GM18858 (cell line): Measurements from ENCODE around the gene CEP57L1.
"Not testable (repeated sequence)": the region's sequence is repeated elsewhere in the genome, so short reads cannot be mapped to it uniquely, and the experiment has no call there.

Experiments
- ATAC-seq: cut with Tn5 transposase; IDR thresholded peaks from one replicate; pipeline ENCODE4 v1.9.1; 2021; ENCODE audit not compliant: unreplicated experiment

The CEP57L1 gene

DNA sequence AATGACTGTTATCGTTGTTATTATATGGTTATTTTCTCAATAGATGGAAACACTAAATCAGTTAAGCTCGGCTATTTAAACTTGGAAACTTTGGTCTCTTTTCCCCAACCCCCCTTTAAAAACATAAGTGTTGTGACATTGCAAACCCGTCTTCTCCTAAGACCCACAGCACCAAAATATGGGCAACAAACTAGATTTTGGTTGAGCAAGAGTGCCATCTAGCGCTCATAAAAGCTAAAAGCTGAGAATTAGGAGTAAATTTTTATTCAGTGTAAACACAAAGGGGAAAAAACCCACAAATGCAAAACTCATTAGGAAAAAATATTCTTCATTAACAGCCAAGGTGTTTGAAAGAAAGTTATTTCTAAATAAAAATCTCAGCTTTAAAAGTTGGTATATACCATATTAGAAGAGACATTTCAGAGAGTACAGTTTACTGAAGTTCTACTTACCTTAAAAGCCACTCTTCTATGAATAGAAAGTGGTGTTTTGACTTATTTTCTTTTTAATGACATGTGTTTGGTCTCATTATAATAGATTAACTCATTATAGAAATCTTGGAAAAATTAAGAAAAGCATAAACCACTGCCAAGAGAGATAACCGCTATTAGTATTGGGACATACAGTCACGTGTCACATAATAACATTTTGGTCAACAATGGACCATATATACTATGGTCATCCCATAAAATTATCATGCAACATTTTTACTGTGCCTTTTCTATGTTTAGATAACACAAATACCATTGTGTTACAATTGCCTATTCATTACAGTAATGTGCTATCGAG is 21.8 kb upstream of the CEP57L1 start:
- no peak for ATAC-seq

DNA sequence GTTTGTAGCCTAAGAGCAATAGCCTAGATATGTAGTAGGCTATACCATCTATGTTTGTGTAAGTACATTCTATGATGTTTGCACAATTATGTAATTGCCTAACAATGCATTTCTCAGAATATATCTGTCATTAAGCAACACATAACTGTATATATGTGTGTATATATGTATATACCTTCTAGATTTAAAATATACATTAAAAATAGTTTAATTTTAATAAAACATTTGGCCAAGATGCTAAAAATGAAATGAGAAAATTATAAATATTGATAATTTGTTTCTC is 21.2 kb upstream of the CEP57L1 start:
- ATAC-seq = no peak

DNA sequence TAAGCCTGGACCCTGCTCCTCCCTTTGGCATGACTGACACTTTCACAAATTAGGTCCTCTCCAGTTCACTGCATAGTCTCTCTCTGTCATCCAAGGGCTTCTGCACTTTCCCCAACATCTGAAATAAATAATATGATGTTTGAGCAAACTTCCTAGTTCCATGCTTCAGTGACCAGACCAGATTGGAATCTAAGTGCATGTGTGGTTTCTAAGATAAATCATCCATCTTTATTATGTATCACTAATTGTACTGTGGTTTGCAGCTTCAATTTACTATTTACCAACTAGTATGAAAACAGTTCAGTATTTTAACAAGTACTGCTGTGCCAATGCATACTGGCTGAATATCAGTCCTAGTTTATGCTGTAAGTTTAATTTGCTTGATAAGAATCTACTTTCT is 19.4 kb upstream of the CEP57L1 start:
- no peak for ATAC-seq

DNA sequence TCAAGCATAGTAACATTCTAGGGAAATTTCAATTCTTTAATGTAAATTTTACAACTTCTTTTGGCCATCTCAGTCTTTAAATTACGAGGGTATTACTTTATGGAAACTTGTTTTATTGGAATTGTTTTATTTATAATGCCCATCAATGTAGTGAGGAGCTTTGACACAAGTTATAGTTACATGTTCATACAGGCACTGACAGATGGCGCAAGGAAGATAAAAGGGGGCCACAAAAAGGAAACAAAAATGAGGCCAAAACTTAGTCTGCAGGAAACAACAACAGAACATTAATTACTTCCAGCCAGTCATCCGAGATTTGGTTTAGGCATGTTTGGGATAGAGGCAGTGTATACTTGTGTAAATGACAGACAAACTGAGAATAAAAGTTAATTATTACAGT is 18.9 kb upstream of the CEP57L1 start:
- no peak for ATAC-seq

DNA sequence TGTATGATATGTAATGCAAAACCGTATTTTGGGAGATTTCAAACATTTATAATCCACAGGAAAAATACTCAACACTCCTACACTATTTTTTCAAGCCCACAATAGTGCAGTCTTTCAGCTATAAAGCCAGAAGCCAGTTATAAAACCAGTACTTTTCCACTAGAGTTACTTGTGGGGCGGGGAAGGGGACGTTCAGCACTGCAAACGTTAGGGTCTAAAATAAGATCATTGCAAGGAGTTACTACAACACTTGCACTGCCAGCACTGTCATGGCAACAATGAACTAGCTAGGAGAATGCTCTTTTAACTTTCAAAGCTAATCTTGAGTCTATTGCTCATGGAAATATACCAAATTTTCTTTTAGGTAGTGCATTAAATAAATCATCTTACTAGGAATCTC is 15.3 kb upstream of the CEP57L1 start:
- no peak for ATAC-seq

DNA sequence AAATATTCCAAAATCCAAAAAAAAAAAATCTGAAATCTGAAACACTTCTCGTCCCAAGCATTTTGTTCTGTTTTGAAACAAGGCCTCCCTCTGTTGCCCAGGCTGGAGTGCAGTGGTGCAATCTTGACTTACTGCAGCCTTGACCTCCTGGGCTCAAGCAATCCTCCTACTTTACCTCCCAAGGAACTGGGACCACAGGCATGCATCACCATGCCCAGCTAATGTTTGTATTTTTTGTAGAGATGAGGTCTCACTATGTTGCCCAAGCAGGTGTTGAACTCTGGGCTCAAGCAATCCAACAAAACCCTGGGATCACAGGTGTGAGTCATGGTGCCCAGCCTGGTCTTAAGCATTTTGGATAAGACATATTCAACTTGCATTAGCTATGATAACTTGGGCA is 14.3 kb upstream of the CEP57L1 start:
- no peak for ATAC-seq

DNA sequence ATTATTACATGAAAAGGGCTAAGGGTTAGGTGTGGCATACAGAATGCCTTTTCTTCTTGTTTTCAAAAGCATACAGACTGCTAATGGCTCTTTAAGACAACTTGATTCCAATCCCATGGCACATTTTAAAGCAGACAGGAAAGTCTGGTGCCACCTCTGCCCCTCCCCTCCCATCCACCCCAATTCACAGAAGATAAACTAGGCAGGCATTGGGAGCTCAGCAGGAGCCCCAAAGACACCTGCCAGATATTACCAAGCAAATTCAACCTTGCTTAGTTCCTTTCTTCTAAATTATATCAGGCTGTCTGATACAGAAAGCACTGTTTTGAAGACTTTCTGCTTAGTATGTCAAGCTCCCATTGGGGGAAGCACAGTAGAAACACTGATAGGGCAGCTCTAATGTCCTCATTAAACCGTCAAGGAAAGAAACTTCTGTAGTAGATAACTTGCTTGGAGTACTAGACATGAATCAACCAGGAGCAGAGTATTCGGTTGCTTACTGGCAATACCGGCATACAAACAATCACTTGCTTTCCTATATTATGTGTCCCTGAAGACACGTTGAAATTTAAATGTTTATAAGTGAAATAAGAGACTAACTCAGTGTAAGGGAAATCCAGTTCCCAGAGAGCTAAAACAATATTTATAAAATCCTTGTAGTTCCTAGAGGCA is 13.7 kb upstream of the CEP57L1 start:
- no peak for ATAC-seq

DNA sequence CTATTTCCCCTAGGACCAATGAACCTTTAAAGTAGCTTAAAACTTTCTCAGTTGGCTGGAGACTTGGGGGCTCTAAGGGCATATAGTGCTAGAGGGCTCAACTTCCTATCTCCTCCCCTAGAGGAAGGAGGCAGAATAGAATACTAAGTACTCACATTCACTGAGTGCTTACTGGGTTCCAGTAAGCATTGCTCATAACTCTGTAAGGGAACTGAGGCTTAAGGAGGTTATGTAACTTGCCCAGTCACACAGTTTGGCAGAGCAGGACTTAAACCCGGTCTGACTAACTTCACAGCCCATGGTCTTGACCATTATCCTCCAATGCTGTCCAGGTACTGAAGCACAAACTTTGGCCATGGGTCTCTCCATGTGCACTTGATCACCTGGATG is 13.1 kb upstream of the CEP57L1 start:
- ATAC-seq = no peak

DNA sequence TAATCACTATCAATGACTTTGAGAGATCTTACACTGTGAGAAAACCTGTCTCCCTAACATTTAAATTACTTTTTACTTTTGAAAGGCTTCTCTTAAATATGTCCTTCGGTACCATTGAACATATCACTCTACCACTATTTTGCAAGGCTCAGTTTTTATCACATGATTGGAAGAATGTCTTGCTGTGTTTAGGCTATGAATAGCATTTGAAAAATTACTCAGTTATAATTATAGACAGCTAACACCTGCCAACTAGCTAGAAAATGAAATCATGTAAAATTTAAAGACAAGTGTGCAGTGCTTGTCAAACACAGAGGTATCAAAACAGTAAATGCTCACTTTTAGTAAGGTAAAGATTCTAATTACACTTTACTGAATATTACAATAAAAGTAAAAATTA is 11.7 kb upstream of the CEP57L1 start:
- ATAC-seq = no peak

DNA sequence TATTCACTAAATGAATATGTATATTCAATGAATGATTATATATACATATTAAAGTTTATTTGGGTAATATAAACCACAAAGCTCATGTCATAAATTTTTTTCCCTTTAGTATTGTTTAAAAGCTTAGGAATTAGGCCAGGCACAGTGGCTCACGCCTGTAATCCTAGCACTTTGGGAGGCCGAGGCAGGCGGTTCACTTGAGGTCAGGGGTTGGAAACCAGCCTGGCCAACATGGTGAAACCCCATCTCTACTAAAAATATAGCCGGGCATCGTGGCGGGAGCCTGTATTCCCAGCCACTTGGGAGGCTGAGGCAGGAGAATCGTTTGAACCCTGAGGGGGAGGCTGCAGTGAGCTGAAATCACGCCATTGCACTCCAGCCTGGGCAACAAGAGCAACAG is 11.2 kb upstream of the CEP57L1 start:
- not testable (repeated sequence) for ATAC-seq

DNA sequence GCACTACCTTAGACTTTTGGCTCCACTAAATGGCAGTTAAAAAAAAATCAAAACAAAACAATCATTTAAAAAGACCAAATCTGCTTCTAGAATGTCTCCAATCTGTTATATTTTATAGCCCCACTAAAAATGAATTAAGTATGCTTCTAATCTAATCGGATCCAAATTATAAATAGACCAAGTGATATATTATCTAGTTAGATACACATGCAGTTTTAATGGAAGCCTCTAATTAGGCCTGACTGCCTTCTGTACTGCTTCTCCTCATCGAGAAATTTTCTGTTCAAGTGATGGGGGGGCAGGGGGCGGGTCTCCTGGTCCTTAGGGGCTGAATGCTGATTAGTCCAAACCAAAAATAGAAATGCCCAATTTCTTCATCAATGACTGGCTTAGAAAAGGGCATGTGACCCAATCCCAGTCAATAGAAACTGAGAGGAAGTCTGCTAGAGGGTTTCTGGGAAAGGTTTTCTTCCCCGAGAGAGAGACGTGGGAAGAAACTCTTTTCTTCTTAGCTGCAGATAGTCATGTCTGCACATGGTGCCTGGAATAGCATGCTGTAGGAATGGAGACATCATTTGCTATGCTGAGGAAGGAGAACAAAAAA is 7.5 kb upstream of the CEP57L1 start:
- ATAC-seq = no peak

DNA sequence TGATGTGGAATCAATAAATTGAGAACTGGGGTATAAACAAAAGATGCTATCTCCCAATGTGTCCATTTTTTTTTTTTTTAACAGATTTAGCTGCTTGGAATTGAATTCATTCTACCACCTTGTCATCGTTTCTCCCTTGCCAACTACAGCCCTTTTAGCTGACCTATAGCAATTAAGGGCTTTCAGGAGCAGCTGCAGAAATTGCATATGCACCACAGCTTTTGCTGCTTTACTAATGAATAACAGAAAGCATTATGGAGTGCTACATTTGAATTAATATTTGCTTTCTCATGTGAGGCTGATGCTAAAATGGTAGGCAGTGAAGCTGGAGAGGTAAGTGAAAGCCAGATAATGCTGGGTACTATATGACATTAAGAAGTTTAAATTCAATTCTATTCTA is 6.3 kb upstream of the CEP57L1 start:
- ATAC-seq = no peak

DNA sequence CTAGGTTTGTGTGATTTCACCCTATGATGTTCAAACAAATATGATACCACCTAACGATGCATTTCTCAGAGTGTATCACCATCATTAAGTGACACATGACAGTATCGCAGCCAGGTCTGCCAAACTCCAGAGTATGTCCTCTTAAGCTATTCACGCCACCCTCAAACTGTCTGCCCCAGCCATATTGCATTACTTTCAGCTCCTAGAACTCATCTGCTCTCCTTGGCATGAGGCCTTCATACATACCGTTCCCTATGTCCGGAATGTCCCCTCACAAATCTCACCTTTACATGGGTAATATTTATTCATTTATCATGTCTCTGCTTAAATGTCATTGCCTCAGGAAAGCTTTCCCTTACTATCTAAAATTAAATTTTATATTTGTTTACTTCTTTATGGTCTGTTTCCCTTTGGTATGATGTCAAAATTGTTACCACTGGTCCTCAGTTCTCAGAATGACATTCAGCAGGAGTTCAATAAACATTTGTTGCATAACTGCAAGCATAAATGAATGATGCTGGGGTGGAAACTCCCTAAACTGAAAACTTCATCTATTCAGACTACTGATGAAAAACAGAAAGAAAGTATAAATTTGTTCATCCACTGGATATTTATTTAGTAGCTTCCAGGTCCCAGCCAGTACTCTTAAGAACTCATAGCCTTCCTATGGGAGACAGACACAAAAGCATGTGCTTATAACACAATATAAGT is 3.8 kb upstream of the CEP57L1 start:
- no peak for ATAC-seq

DNA sequence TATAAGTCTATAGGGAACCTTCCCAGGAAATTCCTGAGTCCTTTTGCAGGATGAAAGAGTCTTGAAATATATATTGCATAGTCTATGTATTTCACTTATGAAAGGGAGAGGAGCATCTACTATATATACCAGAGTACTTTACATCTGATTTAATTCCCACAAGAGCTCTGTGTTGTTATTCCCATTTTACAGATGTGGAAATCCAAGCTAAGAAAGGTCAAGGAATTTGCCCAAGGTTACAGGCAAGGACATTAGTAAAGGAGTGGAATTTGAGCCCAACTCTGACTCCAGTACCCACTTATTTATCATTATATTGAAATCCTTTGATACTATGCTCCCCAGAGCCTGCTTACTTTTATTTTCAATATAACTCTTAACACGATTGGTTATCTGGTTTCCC is 3.2 kb upstream of the CEP57L1 start:
- ATAC-seq = no peak

DNA sequence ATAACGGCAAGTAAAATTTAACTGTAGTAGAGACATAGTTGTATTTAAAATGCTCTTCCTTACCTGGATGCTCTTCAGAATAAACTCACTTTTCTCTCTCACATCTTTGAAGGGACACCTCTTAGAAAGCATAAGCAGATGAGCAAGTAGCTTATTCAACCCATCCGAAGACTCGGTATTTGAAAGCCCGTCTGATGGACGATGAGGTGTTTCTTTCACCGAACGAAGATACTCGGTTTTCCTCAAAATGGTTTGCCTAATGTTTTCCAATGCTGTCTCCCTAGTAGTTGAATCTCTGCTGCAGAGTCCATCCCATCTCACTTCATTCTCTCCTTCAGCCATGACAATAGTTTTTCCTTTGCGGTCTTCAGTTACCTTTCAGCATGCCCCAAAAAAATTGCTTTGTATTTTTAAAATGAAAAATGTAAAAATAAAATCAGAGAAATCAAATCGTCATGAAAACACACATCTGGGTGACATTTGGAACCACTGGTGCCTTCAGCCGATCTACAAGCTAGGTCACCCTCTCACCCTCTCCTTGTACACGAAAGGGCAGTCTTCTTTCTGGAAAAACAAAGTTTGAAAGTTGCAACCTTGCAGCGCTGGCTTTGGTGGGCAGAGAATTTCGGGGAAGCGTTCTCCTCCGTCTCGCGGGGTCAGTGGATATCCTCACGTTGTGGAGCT is 1.4 kb upstream of the CEP57L1 start:
- ATAC-seq = no peak

DNA sequence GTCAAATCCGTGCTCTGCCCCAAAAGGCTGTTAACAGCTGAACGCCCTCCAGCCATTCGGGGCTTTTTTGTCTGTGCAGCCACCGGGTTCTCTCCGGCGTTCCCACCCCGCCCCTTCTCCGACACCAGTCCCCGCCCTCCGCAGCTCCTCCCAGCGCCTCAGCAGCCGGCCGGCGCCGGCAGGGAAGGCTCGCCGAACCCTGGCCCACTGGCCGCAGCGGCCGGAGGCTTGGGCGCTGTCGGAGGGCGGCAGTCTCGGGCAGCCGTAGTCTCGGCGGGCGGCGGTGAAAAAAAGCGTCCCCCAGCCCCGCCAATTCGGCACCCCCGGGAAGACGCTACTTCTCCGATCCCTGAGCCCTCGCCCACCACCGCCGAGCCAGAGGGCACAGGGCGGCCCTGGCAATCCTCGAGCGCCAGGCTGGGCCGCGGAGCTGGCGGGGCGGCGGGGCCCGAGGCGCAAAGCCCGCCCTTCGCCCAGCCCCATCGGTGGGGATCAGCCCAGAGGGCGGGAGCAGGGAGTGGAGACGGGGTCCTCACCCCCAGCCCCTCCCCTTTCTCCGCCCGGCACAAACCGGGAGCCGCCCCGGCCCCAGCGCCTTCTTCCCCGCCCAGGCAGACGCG is 781 bp upstream of the CEP57L1 start, which contains the start of gene SESN1:
Gene SESN1, minus strand, starts transcription at position 431 of the 620 bp plus-strand sequence. CDS start 773 bp downstream, outside the sequence.
- peak; percentile 42 for ATAC-seq

DNA sequence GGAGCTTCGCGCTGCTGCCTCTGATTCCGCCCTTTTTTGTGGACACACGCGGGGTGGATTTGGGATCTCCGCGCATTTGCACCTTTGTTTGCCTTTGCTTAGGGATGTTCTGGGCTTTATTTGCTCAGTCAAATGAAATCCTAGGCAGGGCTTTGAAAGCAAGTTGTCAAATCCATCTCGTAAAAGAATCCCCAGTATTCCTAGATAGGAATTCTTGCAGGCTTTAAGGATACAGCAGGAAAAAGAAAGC is 453 bp downstream of the CEP57L1 start:
- no peak for ATAC-seq

DNA sequence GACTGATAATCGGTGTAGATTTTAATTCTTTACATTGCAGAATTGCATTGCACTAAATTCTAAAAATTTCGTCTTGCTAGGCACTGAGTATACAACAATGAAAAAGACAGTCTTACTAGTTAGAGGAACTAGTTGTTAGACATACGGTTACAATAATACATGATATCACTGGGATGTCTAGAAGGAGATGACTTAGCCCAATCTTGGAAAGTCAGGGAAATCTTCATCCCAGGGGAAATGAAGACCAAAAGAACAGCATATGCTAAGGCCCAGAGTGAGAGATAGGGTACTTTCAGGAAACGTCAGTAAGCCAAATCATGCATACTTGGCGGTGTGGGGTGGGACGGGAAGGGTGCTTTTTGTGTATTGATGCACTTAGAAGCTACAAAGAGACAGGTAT is 901 bp downstream of the CEP57L1 start:
- no peak for ATAC-seq

DNA sequence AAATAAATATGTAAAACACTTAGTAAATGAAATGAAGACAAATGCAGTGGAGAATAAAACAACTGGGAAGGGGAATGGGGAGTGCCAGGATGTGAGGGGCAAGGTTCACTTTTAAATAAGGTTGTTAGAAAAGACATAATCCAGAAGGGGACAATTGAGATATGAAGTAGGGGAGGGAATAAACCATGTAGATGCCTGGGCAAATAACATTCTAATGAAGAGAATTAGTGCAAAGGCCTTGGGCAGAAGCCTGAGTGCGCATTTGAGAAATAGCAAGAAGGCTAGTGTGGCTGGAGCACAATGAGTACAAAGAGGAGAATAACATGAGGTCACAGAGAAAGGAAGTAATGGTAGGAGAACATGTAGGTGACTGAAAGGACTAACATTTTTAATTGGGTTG is 2.4 kb downstream of the CEP57L1 start:
- ATAC-seq = no peak

DNA sequence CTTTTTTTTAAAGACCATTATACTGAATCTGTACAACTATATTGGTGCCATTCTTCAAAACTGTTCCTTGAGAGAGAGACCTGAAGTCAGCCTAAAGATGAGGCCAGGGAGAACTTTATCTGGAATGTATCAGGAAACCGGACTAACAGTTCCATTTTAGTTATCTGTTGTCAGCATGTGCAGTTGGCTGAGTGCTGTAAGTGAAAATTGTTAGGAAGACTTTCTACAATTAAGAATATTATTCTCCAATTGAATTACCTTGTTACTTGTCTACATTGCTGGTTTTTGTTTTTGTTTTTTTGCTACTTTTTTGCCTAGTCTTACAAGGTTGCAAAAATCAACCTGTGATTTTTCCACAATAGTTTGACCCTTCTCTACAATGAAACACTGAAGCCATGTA is 7.5 kb downstream of the CEP57L1 start:
- no peak for ATAC-seq

DNA sequence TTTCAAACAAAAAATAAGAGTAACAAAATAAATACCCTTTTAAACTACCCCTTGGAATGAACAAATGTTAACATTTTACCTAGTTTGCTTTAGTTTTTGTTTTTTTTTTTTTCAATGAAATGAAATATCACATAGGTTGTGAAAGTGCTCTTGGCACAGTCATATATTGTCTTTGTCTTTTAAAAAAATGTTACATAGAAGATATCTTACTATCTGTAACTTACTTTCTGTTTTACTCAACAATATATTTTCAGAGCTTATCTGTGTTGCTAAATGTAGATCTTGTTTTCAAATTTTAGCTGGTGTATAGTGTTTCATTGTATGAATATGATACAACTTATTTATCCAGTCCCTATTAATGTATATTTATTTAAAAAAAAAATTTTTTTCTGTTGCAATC is 8.6 kb downstream of the CEP57L1 start:
- peak; percentile 69 for ATAC-seq
